HG02852 (cell line): ENCODE data around the gene MYBPH.

Source experiments
- ATAC-seq: cut with Tn5 transposase; IDR thresholded peaks from one replicate; pipeline ENCODE4 v1.9.1; 2021; ENCODE audit warnings: mild to moderate bottlenecking, moderate library complexity; ENCODE audit not compliant: unreplicated experiment

MYBPH gene, protein sequence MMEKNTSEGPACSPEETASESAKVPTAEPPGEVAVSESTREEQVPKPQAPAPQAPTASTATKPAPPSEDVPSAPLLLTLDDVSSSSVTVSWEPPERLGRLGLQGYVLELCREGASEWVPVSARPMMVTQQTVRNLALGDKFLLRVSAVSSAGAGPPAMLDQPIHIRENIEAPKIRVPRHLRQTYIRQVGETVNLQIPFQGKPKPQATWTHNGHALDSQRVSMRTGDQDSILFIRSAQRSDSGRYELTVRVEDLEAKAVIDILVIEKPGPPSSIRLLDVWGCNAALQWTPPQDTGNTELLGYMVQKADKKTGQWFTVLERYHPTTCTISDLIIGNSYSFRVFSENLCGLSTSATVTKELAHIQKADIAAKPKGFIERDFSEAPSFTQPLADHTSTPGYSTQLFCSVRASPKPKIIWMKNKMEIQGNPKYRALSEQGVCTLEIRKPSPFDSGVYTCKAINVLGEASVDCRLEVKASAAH

DNA sequence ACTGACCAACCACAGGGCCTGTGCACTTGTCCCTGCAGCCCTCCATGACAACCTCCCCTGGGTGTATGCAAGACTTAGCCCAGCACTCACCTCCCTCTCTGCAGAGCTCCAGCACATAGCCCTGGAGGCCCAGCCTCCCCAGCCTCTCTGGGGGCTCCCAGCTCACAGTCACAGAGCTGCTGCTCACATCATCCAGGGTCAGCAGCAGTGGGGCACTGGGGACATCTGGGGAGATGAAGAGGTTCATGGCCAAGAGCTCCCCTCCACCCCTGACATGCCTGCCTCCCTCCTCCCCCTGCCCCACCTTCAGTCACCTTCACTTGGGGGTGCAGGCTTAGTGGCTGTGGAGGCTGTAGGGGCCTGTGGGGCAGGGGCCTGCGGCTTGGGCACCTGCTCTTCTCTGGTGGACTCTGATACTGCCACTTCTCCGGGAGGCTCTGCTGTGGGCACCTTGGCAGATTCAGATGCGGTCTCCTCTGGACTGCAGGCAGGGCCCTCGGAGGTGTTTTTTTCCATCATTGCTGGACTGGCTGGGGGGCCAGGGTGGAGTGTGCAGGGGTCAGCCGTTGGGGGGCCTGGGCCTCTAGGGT, at the start of gene MYBPH:
Gene MYBPH, minus strand, starts transcription at position 590 of the 590 bp plus-strand sequence. Its CDS starts 71 bp downstream, at position 519.
- ATAC-seq = no peak

DNA sequence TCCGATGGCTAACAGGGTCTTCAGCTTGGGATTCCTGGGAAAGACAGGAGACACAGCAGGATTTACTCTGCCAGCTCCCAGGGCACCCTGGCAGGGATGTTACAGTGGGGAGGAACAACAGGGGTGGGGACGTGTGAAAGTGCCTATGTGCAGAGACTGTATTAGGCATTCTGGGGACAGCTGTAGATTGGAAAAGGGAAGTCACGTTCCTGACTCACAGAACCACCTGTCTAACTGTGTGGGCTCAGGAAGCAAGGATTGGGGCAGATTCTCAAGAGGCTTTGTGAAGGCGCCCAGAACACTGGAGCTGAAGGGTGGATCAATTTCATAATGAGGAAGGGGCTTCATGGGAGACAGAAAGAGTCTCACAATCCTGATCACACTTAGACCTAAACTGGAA, 49.4 kb upstream of the MYBPH start:
- ATAC-seq = no peak

DNA sequence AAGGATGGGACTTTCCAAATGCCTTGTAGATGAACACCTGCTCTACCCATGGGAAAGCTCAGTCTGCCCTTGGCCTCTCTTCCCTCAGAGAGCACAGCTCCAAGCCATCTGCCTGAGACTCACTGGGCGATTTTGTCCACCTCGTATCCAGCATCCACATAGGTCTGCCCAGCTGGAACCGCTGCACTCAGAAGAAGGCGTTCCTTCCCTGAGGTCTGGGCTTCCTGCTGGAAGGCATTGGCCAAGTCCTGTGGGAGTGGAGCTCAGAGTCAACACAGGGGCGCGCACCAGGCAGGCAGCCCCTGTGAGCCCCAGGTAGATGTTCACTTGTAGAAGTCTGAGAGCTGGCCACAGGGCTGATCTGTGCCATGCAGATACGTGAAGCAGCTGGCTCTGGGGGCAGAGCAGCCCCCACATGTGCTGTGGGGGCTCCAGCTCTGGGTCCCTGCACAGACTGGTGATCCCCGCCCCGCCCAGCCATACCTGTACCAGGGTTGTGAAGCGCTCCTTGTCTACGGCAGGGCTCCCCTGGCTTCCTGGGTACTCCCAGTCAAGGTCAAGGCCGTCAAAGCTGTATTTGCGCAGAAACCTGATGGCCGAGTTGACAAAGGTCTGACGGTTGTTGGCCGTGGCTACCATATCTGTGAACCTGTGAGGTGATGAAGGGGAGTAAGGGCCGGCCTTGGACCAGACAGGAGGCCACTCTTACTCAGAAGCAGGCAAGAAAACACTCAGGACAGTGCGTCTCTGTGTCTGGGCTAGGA, 47.6 kb upstream of the MYBPH start:
- no peak for ATAC-seq

DNA sequence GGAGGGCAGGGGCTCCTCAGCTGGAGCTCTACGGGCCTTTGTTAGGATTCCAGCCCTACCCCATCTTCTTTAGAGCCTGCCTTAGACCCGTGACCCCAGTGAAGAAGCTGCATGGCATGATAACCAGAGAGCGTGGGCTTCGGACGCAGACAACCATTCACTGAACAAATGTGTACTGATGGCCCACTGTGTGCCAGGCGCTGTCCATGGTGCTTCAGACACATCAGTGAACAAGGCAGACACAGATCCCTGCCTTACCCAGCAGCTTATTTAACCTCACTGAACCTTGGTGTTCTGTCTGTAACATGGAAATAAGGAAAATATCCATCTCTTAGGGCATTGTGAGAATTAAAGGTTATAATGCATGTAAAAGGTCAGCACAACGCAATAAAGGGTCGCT, 44.3 kb upstream of the MYBPH start:
- no peak for ATAC-seq

DNA sequence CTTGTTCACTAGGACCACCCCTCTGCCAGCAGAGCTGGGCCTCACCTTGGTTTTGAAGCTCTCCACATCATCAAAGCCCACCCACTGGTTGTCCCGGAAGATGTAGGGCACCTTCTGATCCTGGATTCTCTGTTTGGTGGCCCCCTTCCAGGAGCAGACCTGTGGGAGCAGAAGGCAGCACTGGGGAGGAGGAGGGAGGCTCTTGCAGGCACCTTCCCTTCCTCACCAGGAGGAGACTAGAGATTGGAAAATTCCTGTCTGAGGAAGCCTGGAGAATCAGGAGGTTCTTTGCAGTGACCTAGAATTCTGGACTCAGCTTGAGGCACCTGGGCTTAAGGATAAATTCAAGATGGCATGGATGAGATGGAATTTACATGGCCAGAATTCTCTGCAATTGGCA, 43.5 kb upstream of the MYBPH start:
- no peak for ATAC-seq

DNA sequence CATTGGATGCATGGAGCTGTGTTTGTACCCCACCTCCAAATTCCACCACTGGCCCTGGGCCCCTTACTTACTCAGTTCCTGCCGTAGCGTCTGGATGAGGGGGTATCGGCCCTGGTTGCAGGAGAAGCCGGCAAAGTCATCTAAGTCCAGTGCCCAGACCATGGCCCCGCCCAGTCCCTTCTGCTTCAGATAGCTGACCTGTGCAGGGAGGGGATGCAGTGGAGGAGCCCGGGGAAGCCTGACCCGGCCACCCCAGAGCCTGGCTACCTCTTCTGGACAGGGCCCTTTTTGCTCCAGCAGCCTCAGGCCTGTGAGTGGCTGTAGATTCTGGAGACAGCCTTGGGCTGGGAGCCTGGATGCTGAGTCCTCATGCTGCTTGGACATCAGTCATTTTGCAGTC, 42.0 kb upstream of the MYBPH start:
- no peak for ATAC-seq

DNA sequence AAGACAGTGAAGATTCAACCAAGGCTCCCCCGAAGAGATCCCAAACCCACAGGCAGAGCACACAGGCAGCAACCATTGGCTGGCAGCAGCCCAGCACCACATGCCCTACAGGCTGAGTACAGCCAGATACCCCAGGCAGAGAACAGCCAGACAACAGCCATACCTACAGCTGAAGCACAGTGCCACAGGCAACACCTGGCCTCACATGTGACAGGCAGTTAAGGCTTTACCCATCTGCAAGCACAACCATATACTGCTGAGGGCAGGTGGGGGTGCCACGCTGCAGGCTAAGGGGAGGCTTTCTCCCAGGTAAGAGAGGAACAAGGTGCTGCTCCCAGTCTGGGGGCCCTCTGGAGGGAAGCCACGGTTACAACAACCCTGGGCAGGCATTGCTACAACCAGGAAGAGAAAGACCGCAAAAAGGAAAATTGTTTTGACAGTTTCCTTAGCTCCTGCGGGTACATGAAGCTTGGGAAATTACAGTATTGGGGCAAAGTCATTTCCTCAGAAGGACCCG, 41.6 kb upstream of the MYBPH start:
- ATAC-seq = no peak

DNA sequence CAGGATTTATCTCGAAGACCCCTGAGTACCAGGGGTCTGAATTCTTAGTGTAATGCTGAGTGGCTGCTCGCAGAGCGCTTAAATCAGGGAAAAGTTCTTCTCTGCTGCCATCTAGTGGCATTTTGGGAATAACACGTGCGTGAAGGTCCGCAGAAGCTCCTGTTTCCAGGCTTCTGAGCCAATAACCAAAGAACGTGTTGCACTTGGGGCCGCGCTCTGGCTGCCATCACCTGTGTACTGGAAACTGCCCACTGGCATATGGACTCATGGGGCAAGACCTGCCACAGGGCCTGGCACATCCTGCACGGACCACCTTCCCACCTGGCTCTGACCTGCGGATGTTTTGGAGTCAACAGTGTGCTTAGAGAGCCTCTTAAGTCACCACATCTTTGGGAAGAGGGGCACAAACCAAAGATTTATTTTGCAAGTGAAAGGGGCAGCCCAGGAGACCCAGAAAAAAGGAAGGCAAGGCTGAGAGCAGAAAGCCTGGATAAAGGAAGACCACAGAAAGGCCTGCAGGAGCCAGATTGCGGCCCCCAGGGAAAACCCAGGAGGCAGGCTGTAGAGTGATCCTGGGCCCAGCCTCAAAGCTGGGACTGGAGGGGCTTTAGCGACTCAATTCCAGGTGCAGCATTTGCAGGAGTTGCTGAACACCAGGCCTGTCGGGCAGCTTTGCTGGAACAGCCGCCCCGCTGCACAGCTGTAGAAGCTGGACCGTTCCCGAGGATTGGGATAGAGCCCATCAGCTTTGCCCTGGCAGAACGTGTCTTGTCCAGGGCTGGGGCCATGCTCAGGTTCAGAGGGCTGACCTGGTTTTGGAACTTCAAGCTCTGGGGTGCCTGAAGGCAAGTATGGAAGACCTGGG, 40.9 kb upstream of the MYBPH start:
- no peak for ATAC-seq

DNA sequence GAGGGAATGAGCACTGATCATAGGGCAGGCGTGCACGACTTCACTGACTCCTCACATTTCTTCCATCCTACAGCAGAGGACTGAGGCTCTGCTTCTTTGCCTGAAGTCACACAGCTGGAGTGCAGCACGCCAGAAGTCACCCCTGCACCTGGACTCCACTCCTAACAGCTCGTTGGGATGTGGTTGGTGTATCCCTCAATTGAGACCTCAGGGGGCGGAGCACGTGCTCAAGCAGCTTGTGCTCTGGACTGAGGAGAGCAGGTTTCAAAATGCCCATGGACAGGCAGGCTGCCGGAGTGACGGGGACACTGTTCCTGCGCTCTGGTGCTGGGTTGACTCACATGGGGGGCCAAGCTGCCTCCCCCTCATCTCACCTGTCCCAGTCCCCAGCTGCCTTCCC, 39.9 kb upstream of the MYBPH start:
- no peak for ATAC-seq

DNA sequence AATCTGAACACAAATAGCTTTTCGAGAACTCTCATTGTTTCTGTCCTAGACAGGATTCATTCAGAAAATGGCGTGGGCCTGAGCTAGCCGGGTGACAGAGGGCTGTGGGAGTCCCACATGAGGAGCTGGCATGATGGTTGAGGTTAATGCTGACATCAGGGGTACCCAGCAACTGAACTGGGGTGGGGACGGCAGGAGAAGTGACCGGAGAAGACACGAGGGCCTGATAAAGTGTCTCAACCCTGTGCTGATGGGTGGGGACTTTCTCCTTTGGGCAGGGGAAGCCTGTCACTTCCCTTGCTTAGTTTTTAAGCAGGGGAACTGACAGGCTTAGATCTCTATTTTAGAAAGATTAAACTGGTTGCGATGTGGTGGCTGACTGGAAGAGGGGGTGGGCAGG, 39.2 kb upstream of the MYBPH start:
- no peak for ATAC-seq

DNA sequence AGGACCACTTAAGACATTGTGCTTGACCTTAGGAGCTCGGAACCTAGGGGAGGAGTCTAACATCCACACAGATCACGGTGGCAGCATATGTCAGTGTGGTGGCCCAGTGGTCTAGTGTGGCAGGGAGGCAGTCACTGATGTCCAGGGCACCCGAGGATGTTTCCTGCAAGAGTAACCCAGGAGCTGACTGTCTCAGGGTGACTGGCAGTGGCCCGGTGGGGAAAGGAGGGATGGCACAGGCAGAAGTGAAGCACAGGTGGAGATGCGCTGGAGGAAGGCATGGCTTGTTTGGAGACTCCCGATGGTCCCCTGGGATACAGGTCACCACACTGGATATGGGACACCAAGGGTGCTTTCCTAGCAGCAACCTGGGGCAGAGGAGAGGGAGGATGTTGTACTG, 37.5 kb upstream of the MYBPH start:
- no peak for ATAC-seq

DNA sequence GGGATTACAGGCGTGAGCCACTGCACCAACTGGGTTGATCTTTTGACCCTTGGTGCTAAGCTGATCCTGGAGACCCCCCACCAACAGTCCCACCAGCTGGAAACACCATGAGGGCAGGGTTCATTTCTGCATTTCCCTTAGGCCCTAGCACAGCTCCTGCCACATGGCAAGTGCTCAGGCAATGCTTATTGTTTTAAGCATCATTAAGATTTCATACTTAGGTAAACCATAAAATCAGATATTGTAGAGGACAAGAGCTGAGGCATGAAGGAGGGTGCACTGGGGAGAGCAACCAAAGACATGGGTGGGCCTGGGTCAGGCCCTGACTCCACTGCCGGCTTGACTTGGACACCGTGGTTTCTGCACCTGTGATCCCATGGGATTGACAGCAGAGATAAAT, 36.2 kb upstream of the MYBPH start:
- no peak for ATAC-seq

DNA sequence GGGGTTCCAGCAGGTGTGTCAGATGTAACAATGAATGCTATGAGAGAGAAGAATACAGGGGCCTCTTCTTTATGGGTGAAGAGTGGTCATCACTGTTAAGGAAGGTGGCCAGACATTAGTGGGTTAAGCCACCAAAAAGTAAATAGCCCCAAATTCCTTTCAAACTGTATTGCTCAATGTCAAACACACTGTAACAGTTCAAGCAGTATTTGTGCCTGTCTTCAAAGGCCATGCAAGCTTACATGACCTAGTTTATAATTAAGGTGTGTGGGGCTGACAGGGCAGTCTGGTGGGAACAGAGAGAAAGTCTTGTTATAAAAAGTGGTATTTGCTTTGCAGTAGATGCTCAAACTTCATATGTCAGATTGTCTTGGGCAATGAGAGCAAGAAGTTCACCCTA, 35.4 kb upstream of the MYBPH start:
- no peak for ATAC-seq

DNA sequence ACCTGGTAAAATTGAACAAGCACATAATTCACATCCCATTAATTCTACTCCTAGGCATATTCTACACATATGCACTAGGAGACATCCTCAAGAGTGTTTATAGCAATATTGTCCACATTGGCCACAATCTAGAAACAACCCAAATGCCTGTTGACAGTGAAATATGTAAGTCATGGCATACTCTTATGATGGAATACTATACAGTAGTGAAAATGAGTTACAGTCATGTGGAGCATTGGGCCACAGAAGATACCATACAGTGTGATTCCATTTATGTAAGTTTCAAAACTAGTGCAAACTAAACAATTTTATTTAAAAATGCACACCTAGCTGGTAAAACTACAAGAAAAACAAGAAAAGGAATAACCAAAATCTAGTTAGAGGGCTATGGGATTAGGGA, 34.7 kb upstream of the MYBPH start:
- ATAC-seq = no peak

DNA sequence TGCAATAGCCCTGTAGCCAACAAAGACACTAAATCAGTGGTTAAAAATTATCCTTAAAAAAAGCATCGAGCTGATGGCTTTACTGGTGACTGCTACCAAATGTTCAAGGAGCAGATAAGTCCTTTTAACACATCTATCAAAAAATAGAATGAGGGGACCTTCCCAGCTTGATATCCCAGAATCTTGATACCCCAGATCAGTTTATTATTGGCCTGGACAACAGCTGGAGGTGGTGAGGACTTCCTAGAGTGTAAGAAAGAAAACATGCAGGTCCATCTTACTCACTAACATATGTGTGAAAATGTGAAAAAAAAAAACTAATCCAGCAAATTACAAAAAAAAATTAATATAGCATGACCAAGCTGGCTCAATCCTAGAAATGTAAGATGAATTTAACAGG, 32.6 kb upstream of the MYBPH start:
- no peak for ATAC-seq

DNA sequence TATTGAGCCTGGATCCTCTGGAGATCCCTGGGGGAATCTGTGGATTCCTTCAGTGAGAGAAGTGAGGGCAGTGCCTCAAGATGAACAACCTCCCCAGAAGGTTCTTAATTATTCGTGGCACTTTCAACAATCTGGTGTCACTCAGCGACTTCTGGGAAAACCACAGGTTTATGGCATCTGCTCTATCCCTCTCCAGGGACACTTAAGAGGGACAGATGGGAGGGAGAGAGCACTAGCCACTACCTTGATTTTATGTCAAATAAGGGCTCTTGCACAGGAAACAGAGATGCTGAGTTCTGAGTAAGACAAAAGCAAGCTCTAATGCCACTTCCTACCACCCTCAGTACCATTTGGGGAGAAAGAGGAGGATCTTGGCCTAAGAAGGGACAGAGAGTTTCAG, 32.1 kb upstream of the MYBPH start:
- no peak for ATAC-seq

DNA sequence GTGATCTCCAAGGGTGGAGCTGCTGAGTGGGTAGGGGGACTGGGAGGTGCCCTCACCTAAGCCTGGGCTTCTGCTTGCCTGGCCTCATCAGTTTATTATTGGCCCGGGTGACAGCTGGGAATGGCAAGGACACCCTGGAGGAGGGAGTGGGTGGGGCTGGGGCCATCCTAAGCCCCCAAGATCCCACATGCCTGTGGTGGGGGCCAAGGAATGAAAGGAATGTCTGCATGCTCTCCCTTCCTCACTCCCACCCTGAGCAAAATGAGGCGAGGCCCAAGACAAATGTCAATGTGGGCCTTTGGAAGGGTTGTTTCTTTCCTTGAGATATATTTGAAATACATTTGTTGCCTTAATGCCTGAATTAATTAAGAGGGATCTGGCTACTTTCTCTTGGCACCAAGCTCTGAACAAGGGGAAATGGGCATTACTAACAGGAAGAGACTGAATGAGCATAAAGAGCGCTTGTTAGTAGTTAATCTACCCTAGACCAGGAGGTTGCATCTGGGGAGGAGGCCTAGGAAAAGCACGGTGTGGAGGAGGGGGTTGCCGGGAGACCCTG, 30.6 kb upstream of the MYBPH start:
- ATAC-seq = no peak

DNA sequence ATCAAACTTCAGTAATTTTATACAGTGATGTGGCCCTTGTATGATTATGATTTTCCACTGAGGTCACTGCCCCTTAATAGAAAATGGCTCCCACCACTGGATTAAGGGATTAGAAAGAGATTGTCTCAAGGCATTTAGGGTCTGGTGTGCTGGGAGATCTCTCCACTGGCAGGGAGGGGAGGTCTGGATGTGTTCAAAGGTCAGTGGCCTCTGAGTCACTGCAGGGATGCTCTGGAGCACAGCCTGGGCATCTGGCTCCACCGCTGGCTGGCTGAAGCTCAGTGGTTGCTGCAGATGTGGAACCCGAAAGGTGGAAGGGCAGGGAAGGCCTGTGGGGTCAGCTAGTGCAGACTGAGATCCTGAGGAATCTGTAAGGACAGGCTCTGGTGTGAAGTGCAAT, 29.1 kb upstream of the MYBPH start:
- no peak for ATAC-seq

DNA sequence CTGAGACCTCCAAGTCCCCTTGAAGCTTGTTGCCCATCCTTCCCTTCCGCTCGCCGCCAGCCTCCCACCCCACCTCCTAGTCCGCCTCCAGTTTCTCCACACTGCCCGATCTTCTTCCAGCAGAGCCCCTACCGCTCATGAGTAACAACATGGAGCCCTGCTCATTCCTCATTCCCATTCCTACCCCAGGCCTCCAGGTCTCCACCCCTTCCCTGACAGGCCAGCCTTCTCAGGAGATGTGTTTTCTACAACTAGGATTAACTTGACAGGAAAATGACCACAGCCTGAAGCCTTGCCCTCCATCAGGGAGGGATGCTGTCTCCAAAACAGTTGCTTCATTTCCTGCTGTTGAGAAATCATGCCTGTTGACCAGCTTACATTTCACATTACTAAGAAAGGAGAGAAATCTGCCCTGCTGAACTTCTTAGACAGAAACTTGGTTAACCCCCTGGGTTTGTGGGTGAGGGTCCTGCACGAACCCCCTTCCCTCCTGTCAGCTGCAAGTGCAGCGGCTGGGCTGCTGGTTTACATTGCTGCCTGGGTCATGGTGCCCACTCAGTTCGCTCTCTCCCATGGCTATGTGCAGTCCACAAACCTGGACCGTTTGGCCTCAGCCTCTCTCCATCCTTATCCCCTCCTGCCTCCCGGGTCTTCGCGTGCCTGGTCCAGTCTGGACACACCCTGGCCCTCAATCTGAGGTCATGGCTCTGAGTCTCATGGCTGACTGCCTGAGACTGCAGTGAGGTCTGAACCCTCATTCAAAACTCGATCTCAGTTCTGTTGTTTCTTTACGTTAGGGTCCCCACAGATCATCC, 27.0 kb upstream of the MYBPH start:
- no peak for ATAC-seq
